Spleen (tissue), 11 donors: Measurements from ENCODE around the gene GGA2. TPM values are rescaled to one million over a fixed set of nuclear protein-coding genes. Genes with fewer than 3 reads are reported as not detected.

Experiments
- DNase-seq: peaks from one replicate; pipeline ENCODE4 v3.0.0-alpha.2; 2020
- H3K27ac ChIP-seq, 8 donors: fragments of 200-600 bp; sonication (generic) in 7 of 8; 1 replicate in 4 of 8; 2 replicates in 4 of 8; pipeline versions ENCODE4 v1.5.0 to v1.8.0; 2016 to 2021; ENCODE audit warnings: inconsistent platforms in 4 of 8, mild to moderate bottlenecking in 4 of 8, moderate library complexity in 1 of 8
- H3K27me3 ChIP-seq, 7 donors: fragments of 200-600 bp; sonication (generic) in 6 of 7; replicated peaks in 1 of 7; 1 replicate in 4 of 7; 2 replicates in 3 of 7; pipeline versions ENCODE4 v1.5.0 to v1.8.0; 2016 to 2021; ENCODE audit warnings: inconsistent platforms in 3 of 7, mild to moderate bottlenecking in 1 of 7
- H3K36me3 ChIP-seq, 6 donors: fragments of 200-600 bp; sonication (generic) in 5 of 6; 1 replicate in 4 of 6; 2 replicates in 2 of 6; pipeline versions ENCODE4 v1.5.0 to v1.8.0; 2016 to 2021; ENCODE audit warnings: inconsistent platforms in 2 of 6
- H3K4me1 ChIP-seq, 6 donors: fragments of 200-600 bp; sonication (generic) in 5 of 6; 1 replicate in 3 of 6; 2 replicates in 3 of 6; pipeline versions ENCODE4 v1.5.0 to v1.8.0; 2016 to 2021; ENCODE audit warnings: inconsistent platforms in 3 of 6
- H3K4me3 ChIP-seq, 8 donors: fragments of 200-600 bp; sonication (generic) in 7 of 8; 1 replicate in 4 of 8; 2 replicates in 4 of 8; pipeline versions ENCODE4 v1.5.0 to v1.8.0; 2016 to 2021; ENCODE audit warnings: inconsistent platforms in 4 of 8, mild to moderate bottlenecking in 4 of 8, moderate library complexity in 2 of 8
- H3K9me3 ChIP-seq, 8 donors: fragments of 200-600 bp; sonication (generic) in 7 of 8; 1 replicate in 4 of 8; 2 replicates in 4 of 8; pipeline versions ENCODE4 v1.5.0 to v1.8.0; 2016 to 2021; ENCODE audit warnings: inconsistent platforms in 4 of 8
- CTCF ChIP-seq, 11 experiments: fragments of 200-600 bp in 7 of 11; fragments of 450-650 bp in 4 of 11; sonication (generic) in 4 of 11; IDR thresholded peaks in 8 of 11; conservative IDR thresholded peaks in 3 of 11; 1 replicate in 7 of 11; 2 replicates in 4 of 11; pipeline versions ENCODE4 v1.4.0 to v1.8.0; 2016 to 2021; ENCODE audit warnings: antibody characterized with exemption in 11 of 11, inconsistent platforms in 4 of 11, mild to moderate bottlenecking in 1 of 11
- POLR2A ChIP-seq, 3 donors: fragments of 450-650 bp; IDR thresholded peaks; one replicate each; pipeline ENCODE4 v1.5.1; 2017; ENCODE audit warnings: antibody characterized with exemption in 3 of 3, mild to moderate bottlenecking in 1 of 3
- POLR2AphosphoS5 ChIP-seq, 3 donors: sonication (generic); formaldehyde crosslinking; IDR thresholded peaks; one replicate each; pipeline ENCODE4 v1.5.1; 2017; ENCODE audit warnings: antibody characterized with exemption in 3 of 3
- WGBS, 5 donors: extraction: QIAGEN DNeasy Blood & Tissue Kit in 3 of 5; methylation state at CpG; one replicate each; pipeline versions ENCODE4 v1.1.5 to v1.1.7; 2013 to 2018; 5-methylcytosine and 5-hydroxymethylcytosine counted together
- intact Hi-C: fragments of 100-400 bp; cut with DNase I; formaldehyde crosslinking; loops from one replicate; pipeline ENCODE4 v1.15.0; 2023; ENCODE audit warnings: low total_unique reads
- polyA plus RNA-seq, 3 donors: library from polyadenylated mRNA; stranded (reverse); fragments of 200-250 nt; gene quantifications; one replicate each; pipeline ENCODE4 v1.2.1, GENCODE V29; 2013
- total RNA-seq, 7 donors: library from RNA; depleted of rRNA in 3 of 7; stranded (reverse); fragments of >200 nt in 3 of 7; fragmentation: NEBNext Ultra II Directional in 4 of 7; extraction: Animal tissue kit (Norgen Biotek cat#: 25700) in 4 of 7; gene quantifications; one replicate each; pipeline versions ENCODE4 v1.1.0 to v1.2.1, GENCODE V29; 2016 to 2021
- donor health status: healthy with polysubstance abuse.
- donor health status: DM: no; HTN: no; CAD: no; lungs with moderate emphysema.
- donor health status: DM: no; HTN: no; CAD: no.
- donor health status: Bipolar disorder and iron deficiency.
- donor health status: healthy.
- donor health status: DM: no; HTN: no; CAD: no.
- donor health status: DM: yes; HTN: yes; CAD: no.

The GGA2 gene
- total and polyA plus RNA-seq, 10 donors: 49.4 to 179 (median 141) TPM

- peak; percentile 86 for DNase-seq
- 51 to 63% (median 55%) methylated on average over 4 of the region's 4 CpGs for WGBS, 5 donors
- Histone ChIP-seq H3K27ac (peak overlapping the region in 5 of 8 donors; percentile 10 to 78 (median 47)), H3K4me3 (no peak overlapping the region), H3K36me3 (peaks cover 0 to 9% (median 0%) of the 10 kb centered on the region in 6 donors), H3K9me3 (no peaks in the 10 kb centered on the region), H3K4me1 (peaks cover 14 to 78% (median 52%) of the 10 kb centered on the region in 6 donors), H3K27me3 (no peaks in the 10 kb centered on the region)
- TF ChIP-seq POLR2AphosphoS5 (IDR thresholded peaks at IDR 0.05): peak in 2 of 3 donors; percentile 67 to 73
- no peak for TF ChIP-seq POLR2A (IDR thresholded peaks at IDR 0.05)
- no peak for TF ChIP-seq CTCF (IDR thresholded peaks at IDR 0.05 in 8 of 11, conservative IDR thresholded peaks at IDR 0.05 in 3 of 11)
- intact Hi-C loops: no loop called here
Observed at GRCh38 chr16:23516366-23517137, 6.3 kb upstream of the GGA2 start.

- intact Hi-C loops: no loop called here
- peak overlapping the region in 2 of 8 donors; percentile 47 to 78 for H3K27ac ChIP-seq
- no peak for DNase-seq
- H3K36me3 ChIP-seq: peaks cover 0 to 9% (median 0%) of the 10 kb centered on the region in 6 donors
- no peak for TF ChIP-seq POLR2AphosphoS5 (IDR thresholded peaks at IDR 0.05)
- TF ChIP-seq CTCF (IDR thresholded peaks at IDR 0.05 in 8 of 11, conservative IDR thresholded peaks at IDR 0.05 in 3 of 11): no peak
- H3K4me3 ChIP-seq: no peak overlapping the region
- peaks cover 14 to 78% (median 49%) of the 10 kb centered on the region in 6 donors for H3K4me1 ChIP-seq
- H3K9me3 ChIP-seq: no peaks in the 10 kb centered on the region
- 95 to 100% (median 97%) methylated on average over 5 of the region's 5 CpGs for WGBS, 5 donors
- no peaks in the 10 kb centered on the region for H3K27me3 ChIP-seq
Observed at GRCh38 chr16:23515881-23516280, 5.6 kb upstream of the GGA2 start.

GRCh38 chr16:23514381-23515152, 4.3 kb upstream of the GGA2 start:
- no peak for DNase-seq
- TF ChIP-seq POLR2A (IDR thresholded peaks at IDR 0.05) (no peak), CTCF (IDR thresholded peaks at IDR 0.05 in 8 of 11, conservative IDR thresholded peaks at IDR 0.05 in 3 of 11) (no peak), POLR2AphosphoS5 (IDR thresholded peaks at IDR 0.05) (no peak)
- intact Hi-C loops: no loop called here
- H3K27ac ChIP-seq: peak overlapping the region in 3 of 8 donors; percentile 6 to 58 (median 13)
- peaks cover 0 to 5% (median 0%) of the 10 kb centered on the region in 6 donors for H3K36me3 ChIP-seq
- H3K9me3 ChIP-seq: no peaks in the 10 kb centered on the region
- peaks cover 11 to 73% (median 37%) of the 10 kb centered on the region in 6 donors for H3K4me1 ChIP-seq
- no peaks in the 10 kb centered on the region for H3K27me3 ChIP-seq
- H3K4me3 ChIP-seq: no peak overlapping the region
- 78 to 85% (median 82%) methylated on average over 7 of the region's 7 CpGs for WGBS, 5 donors
